Measurements from ENCODE around the gene RASSF5.

Gene RASSF5

DNA sequence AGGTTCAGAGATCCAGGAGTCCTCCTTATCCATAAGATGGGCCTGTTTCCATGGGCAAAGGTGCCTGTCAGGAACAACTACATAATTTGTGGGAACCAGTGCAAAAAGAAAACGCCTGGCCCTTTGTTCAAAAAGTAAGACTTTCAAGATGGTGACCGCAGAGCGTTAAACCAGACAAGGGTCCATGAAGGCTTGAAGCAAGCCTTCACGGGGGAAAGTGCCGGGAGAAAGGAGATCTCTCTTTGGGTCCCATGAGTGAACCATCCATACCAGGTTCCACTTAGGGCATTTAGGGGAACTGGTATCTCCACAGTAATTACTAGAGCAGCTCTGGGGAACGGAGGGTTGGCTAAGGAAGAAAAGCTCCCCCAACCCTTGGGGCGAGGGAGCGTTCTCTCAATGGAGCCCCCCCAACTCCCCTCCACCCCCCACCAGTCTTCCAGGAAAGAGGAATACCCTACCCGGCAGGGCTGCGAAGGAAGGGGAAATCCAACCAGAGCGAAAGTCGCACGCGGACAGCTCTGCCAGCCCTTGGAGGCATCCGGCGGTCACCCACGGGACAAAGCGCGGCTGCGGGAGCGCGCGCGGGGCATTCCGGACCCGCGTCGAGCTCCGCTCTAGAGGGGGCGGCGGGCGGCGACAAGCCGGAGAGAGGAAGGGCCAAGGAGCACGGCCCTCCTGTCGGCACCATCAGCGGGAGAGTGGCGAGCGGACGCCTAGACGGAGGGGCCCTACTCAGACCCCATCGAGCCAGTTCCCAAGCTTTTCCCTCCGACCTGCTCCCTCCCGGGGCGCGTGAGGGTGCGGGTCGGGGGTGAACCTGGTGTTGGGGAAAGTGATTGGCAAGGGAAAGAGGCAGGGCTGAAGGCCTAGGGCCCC, 687 bp upstream of the RASSF5 start:
- H3K9me3 ChIP-seq (ENCODE audit: control insufficient read depth, insufficient read depth, low read length): no peaks in the 10 kb centered on the region
- DNase-seq (ENCODE audit: low read depth, low spot score): no peak
- peaks cover 24% of the 10 kb centered on the region for H3K27me3 ChIP-seq (ENCODE audit: control insufficient read depth, insufficient read depth, low read length)
- no peak overlapping the region for H3K27ac ChIP-seq (ENCODE audit: low read length)
- H3K4me3 ChIP-seq (ENCODE audit: low read length): peak overlapping the region; percentile 34; the same call in 1 of the 2 replicates
- no CpG with 5 or more reads among the region's 48 CpGs for WGBS (ENCODE audit: insufficient coverage, insufficient read length)
- no peaks in the 10 kb centered on the region for H3K36me3 ChIP-seq (ENCODE audit: control insufficient read depth, insufficient read depth, low read length)
- no peaks in the 10 kb centered on the region; the same call in 1 of the 2 replicates for H3K4me1 ChIP-seq (ENCODE audit: control insufficient read depth, insufficient read depth, low read length)

DNA sequence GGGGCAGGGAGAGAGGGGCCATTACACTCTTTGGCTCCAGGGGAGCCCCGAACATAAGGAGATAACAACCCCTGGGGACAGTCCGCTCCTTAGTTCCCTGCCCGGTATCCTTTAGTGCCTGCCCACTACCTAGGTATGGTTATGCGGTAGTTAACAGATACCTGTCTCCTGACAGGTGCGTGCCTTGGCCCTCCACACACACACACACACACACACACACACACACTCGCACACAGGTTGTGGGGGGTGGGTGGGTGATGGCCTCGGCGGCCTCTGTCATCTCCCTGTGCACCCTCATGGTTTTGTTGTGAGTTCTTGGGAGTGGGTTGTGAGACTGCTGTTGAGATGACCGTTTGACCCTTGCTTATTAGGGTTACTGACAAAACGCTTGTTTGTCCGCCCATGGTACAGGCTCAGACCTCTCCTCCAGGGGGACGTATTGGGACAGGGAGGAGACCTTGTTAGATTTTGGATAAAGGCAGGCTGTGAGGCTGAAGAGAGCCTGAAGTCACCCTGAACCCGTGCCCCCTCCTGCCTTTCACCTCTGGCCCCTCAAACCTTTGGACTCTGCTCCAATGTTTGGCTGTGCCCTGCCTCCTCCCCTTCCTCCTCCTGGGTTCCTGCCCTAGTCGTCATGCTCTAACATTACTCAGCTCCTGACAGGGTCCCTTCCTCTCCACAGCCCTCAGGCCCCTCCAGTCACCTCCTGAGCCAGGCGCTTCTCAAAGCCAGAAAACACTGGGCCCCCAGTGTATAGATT, 979 bp downstream of the RASSF5 start:
- no CpG with 5 or more reads among the region's 15 CpGs for WGBS (ENCODE audit: insufficient coverage, insufficient read length)
- Histone ChIP-seq H3K36me3 (ENCODE audit: control insufficient read depth, insufficient read depth, low read length) (no peaks in the 10 kb centered on the region), H3K27me3 (ENCODE audit: control insufficient read depth, insufficient read depth, low read length) (peaks cover 24% of the 10 kb centered on the region), H3K4me3 (ENCODE audit: low read length) (no peak overlapping the region; the same call in 1 of the 2 replicates), H3K27ac (ENCODE audit: low read length) (no peak overlapping the region), H3K4me1 (ENCODE audit: control insufficient read depth, insufficient read depth, low read length) (no peaks in the 10 kb centered on the region; the same call in 1 of the 2 replicates), H3K9me3 (ENCODE audit: control insufficient read depth, insufficient read depth, low read length) (no peaks in the 10 kb centered on the region)
- no peak for DNase-seq (ENCODE audit: low read depth, low spot score)

DNA sequence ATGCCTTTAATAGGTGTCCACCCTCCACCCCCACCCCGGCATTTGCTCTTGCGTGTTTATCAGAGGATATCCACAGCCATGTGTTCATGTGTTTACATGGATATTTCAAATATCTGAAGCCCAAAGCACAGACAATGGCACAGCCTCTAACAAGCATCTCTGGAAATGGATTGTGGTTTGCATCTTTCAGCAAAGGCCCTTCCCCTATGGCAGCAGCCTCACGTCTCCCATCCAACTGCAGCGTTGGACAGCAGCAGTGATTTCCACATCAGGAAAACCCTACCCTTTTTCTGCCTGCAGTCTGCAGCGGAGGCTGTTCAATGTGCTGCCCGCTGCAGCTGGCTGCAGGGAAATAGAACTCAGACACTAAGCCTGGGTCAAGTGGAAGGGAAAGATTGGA, 1.6 kb downstream of the RASSF5 start:
- no peak for DNase-seq (ENCODE audit: low read depth, low spot score)
- Histone ChIP-seq H3K27me3 (ENCODE audit: control insufficient read depth, insufficient read depth, low read length) (peaks cover 24% of the 10 kb centered on the region), H3K36me3 (ENCODE audit: control insufficient read depth, insufficient read depth, low read length) (no peaks in the 10 kb centered on the region), H3K9me3 (ENCODE audit: control insufficient read depth, insufficient read depth, low read length) (no peaks in the 10 kb centered on the region), H3K27ac (ENCODE audit: low read length) (no peak overlapping the region), H3K4me1 (ENCODE audit: control insufficient read depth, insufficient read depth, low read length) (no peaks in the 10 kb centered on the region; the same call in 1 of the 2 replicates), H3K4me3 (ENCODE audit: low read length) (no peak overlapping the region)
- no CpG with 5 or more reads among the region's 6 CpGs for WGBS (ENCODE audit: insufficient coverage, insufficient read length)

DNA sequence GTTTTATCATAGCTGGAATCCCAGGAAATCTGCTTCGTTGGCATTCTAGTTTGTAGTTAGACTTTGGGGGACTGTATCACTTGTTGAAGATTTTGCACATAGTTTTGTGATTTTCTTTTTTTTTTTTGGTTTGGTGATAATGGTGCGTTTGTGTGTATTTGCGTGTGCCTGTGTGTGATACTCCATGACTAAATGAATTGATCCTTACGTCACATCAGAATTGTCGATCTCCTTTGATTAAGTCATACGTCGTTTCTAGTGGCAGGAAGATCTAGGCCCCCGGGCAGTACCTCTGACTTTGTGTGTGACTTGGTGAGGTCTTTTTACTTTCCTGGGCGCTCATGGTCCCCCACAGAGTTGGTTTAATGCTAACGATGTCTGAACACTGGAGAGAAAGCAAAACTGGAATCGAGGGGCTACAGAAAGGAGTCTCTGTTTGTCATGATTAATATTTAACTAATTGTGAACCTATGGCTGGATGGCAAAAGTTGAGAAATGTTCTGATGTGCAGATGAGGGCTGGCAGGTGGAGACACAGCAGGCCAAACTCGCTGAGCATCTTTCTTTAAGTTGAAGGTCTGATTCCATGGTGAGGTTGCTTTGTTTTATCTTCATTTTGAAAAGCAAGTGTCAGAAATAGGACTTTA, 2.4 kb downstream of the RASSF5 start:
- Histone ChIP-seq H3K27ac (ENCODE audit: low read length) (no peak overlapping the region), H3K4me1 (ENCODE audit: control insufficient read depth, insufficient read depth, low read length) (no peaks in the 10 kb centered on the region; the same call in 1 of the 2 replicates), H3K9me3 (ENCODE audit: control insufficient read depth, insufficient read depth, low read length) (no peaks in the 10 kb centered on the region), H3K36me3 (ENCODE audit: control insufficient read depth, insufficient read depth, low read length) (no peaks in the 10 kb centered on the region), H3K4me3 (ENCODE audit: low read length) (no peak overlapping the region), H3K27me3 (ENCODE audit: control insufficient read depth, insufficient read depth, low read length) (peaks cover 24% of the 10 kb centered on the region)
- no peak for DNase-seq (ENCODE audit: low read depth, low spot score)
- WGBS (ENCODE audit: insufficient coverage, insufficient read length): no CpG with 5 or more reads among the region's 12 CpGs

DNA sequence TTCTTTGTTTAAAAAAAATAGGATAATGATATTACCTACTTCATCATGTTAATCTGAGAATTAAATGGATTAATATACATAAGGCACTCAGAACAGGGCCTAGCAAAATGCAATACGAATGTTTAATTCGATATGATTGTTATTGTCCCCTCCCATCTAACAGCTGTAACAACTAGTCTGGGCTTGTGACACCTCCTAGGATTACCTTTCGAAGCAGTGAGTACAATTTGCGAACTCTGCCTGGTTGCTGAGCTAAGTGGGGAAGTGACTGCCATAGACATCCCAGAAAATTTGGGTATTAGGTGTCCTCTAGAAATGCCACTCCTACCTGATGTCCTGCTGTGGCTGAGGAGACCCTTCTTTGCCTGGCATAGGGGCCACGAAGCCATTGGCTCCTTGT, 3.0 kb downstream of the RASSF5 start:
- no CpG with 5 or more reads among the region's 5 CpGs for WGBS (ENCODE audit: insufficient coverage, insufficient read length)
- Histone ChIP-seq H3K4me3 (ENCODE audit: low read length) (no peak overlapping the region), H3K36me3 (ENCODE audit: control insufficient read depth, insufficient read depth, low read length) (no peaks in the 10 kb centered on the region), H3K9me3 (ENCODE audit: control insufficient read depth, insufficient read depth, low read length) (no peaks in the 10 kb centered on the region), H3K4me1 (ENCODE audit: control insufficient read depth, insufficient read depth, low read length) (no peaks in the 10 kb centered on the region; the same call in 1 of the 2 replicates), H3K27me3 (ENCODE audit: control insufficient read depth, insufficient read depth, low read length) (peaks cover 24% of the 10 kb centered on the region), H3K27ac (ENCODE audit: low read length) (no peak overlapping the region)
- DNase-seq (ENCODE audit: low read depth, low spot score): no peak

DNA sequence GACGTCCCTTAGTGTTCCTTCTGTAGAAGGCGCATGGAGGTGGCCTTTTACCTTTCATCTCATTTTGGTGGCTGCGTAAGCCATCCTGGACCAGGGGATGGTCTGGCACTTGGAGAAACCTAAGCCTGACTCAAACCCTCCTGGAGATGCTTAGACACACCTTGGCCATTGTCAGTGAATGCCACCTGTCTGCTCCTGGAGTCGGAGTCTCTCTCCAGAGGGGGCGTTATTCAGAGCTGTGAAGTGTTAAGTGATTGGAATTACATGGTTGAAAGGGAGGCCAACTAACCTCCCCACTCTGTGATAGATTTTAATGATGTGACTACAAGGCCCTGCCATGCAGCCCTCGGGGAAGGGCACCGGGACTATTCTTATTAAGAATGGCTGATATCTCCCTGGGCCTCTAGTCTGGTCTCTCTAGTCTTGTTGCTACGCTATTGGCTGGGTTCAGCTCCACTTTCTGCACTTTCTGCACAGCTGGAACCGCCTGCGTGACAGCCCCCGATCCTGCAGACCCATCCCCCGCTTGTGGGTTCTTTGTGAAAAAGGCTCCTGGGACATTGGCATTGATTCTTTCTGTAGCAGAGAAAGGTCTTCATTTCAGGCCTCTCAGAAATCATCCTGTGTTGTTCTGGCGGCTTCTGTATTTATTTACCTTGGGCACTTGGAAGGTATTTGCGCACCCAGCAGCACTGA, 4.2 kb downstream of the RASSF5 start:
- no peak for DNase-seq (ENCODE audit: low read depth, low spot score)
- no peak overlapping the region for H3K4me3 ChIP-seq (ENCODE audit: low read length)
- H3K36me3 ChIP-seq (ENCODE audit: control insufficient read depth, insufficient read depth, low read length): no peaks in the 10 kb centered on the region
- H3K27me3 ChIP-seq (ENCODE audit: control insufficient read depth, insufficient read depth, low read length): peaks cover 19% of the 10 kb centered on the region
- no CpG with 5 or more reads among the region's 14 CpGs for WGBS (ENCODE audit: insufficient coverage, insufficient read length)
- no peak overlapping the region for H3K27ac ChIP-seq (ENCODE audit: low read length)
- no peaks in the 10 kb centered on the region for H3K9me3 ChIP-seq (ENCODE audit: control insufficient read depth, insufficient read depth, low read length)
- no peaks in the 10 kb centered on the region; the same call in 1 of the 2 replicates for H3K4me1 ChIP-seq (ENCODE audit: control insufficient read depth, insufficient read depth, low read length)

DNA sequence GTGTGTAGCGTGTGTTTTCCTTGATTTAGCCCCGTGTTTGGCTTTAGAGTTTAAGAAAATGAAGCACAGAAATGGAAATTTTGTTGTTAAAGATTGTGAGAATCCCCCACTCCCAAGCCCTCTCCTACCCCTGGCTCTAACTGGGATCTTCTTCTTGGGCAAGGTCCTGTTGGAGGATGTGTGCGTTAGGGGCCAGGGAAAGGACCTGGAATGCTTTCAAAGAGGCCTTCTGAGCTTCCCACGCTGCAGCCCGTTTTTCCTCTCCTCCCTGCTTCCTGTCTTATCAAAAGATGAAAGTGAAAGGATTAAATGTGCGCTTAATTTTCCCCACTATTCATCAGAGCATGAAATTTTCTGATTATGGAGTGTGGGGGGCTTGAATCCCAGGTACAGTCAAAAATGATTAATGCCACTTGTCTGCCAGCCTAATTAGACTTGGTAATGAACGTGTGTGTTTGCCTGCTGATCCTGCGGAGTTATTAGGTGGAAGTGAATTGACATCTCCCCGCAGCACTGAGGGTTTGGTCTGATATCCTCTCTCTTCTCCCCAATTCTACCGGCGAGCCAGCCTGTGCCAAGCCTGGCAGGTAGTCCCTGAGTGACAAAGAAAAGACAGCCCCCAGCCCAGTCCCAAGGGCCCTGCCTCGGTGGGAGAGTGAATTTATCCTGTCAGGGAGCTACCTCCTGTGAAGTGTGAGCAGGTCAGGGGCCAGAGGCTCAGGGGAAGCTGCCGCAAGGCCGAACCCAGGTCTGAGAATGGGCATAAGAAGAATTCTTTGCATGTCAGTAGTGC, 4.9 kb downstream of the RASSF5 start:
- Histone ChIP-seq H3K27ac (ENCODE audit: low read length) (no peak overlapping the region), H3K36me3 (ENCODE audit: control insufficient read depth, insufficient read depth, low read length) (no peaks in the 10 kb centered on the region), H3K27me3 (ENCODE audit: control insufficient read depth, insufficient read depth, low read length) (peaks cover 16% of the 10 kb centered on the region), H3K4me1 (ENCODE audit: control insufficient read depth, insufficient read depth, low read length) (no peaks in the 10 kb centered on the region; the same call in 1 of the 2 replicates), H3K4me3 (ENCODE audit: low read length) (no peak overlapping the region), H3K9me3 (ENCODE audit: control insufficient read depth, insufficient read depth, low read length) (no peaks in the 10 kb centered on the region)
- DNase-seq (ENCODE audit: low read depth, low spot score): no peak
- WGBS (ENCODE audit: insufficient coverage, insufficient read length): no CpG with 5 or more reads among the region's 14 CpGs

DNA sequence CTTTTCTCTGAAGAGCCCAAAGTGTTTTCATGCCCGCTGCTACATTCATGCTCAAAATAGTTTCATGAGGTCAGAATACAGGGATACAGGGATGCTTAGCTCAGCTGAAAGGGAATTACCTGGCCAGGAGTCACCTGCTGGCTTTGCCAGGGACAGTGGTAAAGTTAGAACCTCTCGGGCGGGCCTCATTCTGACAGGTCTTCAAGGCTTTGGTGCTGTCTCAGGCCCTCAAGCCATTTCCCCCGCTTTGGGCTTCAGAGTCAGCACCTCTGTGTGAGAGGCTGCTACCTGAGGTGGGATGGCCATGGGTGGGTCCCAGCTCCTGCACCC, 5.5 kb downstream of the RASSF5 start:
- H3K27ac ChIP-seq (ENCODE audit: low read length): no peak overlapping the region
- no peak for DNase-seq (ENCODE audit: low read depth, low spot score)
- no peaks in the 10 kb centered on the region for H3K36me3 ChIP-seq (ENCODE audit: control insufficient read depth, insufficient read depth, low read length)
- no peaks in the 10 kb centered on the region; the same call in 1 of the 2 replicates for H3K4me1 ChIP-seq (ENCODE audit: control insufficient read depth, insufficient read depth, low read length)
- H3K9me3 ChIP-seq (ENCODE audit: control insufficient read depth, insufficient read depth, low read length): no peaks in the 10 kb centered on the region
- H3K27me3 ChIP-seq (ENCODE audit: control insufficient read depth, insufficient read depth, low read length): peaks cover 16% of the 10 kb centered on the region
- H3K4me3 ChIP-seq (ENCODE audit: low read length): no peak overlapping the region
- WGBS (ENCODE audit: insufficient coverage, insufficient read length): no CpG with 5 or more reads among the region's 4 CpGs

DNA sequence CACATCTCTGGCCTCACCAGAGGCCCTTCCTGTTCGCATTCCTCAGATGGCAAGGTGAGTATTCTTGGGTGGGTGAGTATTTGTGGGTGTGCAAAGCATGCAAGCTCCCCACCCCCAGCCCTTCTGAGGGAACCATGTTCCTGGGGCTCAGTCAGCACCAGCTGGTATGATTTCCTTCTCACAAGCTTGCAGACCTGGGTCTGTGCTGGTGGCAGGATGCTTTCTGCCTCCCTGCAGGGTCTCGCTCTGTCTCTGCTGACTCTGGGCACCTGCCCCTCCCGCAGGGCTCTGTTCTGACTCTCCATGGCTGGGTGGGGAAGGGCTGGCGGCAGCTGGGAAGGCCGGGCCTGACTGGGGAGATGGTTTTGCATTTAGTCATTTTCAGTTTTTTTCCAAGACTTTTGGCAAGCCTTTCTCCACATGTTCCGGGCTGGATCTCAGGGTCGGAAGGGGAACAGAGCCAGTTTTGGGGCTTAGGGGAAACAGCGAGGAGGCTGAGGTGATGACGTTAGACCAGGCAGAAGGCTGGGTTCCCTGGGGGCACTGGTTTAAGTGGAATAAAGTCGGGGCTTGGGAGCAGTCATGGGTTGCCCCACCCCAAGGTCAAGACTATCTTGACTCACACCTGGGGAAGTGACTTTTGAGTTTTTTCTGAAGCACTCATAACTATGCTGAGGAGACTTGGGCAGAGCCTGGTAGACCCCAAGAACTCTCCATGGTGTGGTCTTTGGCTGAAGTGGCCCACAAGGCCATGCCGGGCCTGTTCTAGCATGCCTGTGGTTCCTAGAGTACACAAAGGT, 6.2 kb downstream of the RASSF5 start:
- H3K27ac ChIP-seq (ENCODE audit: low read length): no peak overlapping the region
- H3K36me3 ChIP-seq (ENCODE audit: control insufficient read depth, insufficient read depth, low read length): no peaks in the 10 kb centered on the region
- no CpG with 5 or more reads among the region's 11 CpGs for WGBS (ENCODE audit: insufficient coverage, insufficient read length)
- DNase-seq (ENCODE audit: low read depth, low spot score): no peak
- H3K4me3 ChIP-seq (ENCODE audit: low read length): no peak overlapping the region
- peaks cover 9% of the 10 kb centered on the region; the same call in 1 of the 2 replicates for H3K27me3 ChIP-seq (ENCODE audit: control insufficient read depth, insufficient read depth, low read length)
- no peaks in the 10 kb centered on the region for H3K9me3 ChIP-seq (ENCODE audit: control insufficient read depth, insufficient read depth, low read length)
- H3K4me1 ChIP-seq (ENCODE audit: control insufficient read depth, insufficient read depth, low read length): no peaks in the 10 kb centered on the region; the same call in 1 of the 2 replicates
